Stimulated activated CD8-positive, alpha-beta memory T cell treated with anti-CD3 and anti-CD28 coated beads, Interleukin-12 subunit alpha, Interleukin-12 subunit beta, amount 100 ng/mL, for 1 hour (primary cell): ENCODE measurements around the gene PAPPA.

Source experiments
- DNase-seq: peaks from one replicate; pipeline ENCODE4 v3.0.0-alpha.2; 2020; ENCODE audit warnings: low read depth

PAPPA gene

GRCh38 chr9:116318468-116319374 is 165.1 kb downstream of the PAPPA start:
- no peak for DNase-seq

GRCh38 chr9:116319480-116319879 is 165.9 kb downstream of the PAPPA start:
- no peak for DNase-seq

DNA sequence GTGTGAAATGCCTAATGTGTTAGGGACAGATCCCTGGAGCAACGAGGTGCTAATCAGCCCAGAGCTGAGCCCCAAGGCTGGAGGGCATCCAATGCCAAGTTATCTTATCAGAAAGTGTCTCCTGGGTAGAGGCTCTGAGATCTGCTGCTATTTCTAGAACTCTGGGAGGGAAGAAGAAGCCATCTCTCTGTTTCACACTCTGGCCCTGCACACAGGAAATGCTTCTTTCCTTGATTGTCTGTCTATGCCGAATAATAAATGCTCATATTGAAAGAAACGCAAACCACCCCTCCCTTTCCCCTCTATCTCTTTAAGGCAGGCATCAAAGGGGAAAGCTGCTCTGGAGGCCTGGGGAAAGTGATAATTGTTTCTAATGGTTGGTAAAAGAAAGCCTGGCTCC is 166.7 kb downstream of the PAPPA start:
- DNase-seq, result no peak

GRCh38 chr9:116322521-116322920 is 168.9 kb downstream of the PAPPA start:
- DNase-seq, result no peak

- DNase-seq, result no peak
Observed at GRCh38 chr9:116323012-116323411, 169.4 kb downstream of the PAPPA start.

- no peak for DNase-seq
Observed at GRCh38 chr9:116323571-116323970, 170.0 kb downstream of the PAPPA start.

GRCh38 chr9:116325924-116326323 is 172.3 kb downstream of the PAPPA start:
- no peak for DNase-seq

GRCh38 chr9:116327701-116328405 is 174.3 kb downstream of the PAPPA start:
- no peak for DNase-seq

GRCh38 chr9:116329470-116329869 is 175.9 kb downstream of the PAPPA start:
- no peak for DNase-seq

- DNase-seq, result no peak
Observed at GRCh38 chr9:116331241-116331640, 177.7 kb downstream of the PAPPA start.

DNA sequence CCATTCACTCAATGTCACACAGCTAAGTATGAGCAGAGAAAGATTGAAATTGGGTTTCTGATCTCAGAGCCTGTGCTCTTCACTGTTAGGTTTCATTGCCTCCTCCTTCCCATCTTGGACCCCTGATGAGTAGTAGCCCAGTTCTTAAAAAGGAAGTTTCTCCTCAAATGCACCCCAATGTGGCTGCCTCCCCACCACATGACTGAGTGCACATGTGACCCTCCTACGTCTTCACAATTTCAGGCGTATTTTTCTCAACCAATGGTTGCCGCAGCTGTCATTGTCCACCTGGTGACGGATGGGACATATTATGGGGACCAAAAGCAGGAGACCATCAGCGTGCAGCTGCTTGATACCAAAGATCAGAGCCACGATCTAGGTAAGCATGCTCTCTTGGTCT is 178.5 kb downstream of the PAPPA start:
- DNase-seq, result no peak

- DNase-seq, result no peak
Observed at GRCh38 chr9:116333254-116333653, 179.7 kb downstream of the PAPPA start.

GRCh38 chr9:116334546-116335150 is 181.1 kb downstream of the PAPPA start:
- no peak for DNase-seq

GRCh38 chr9:116335392-116335791 is 181.8 kb downstream of the PAPPA start:
- DNase-seq, result no peak

GRCh38 chr9:116336133-116336862 is 182.7 kb downstream of the PAPPA start:
- no peak for DNase-seq

DNA sequence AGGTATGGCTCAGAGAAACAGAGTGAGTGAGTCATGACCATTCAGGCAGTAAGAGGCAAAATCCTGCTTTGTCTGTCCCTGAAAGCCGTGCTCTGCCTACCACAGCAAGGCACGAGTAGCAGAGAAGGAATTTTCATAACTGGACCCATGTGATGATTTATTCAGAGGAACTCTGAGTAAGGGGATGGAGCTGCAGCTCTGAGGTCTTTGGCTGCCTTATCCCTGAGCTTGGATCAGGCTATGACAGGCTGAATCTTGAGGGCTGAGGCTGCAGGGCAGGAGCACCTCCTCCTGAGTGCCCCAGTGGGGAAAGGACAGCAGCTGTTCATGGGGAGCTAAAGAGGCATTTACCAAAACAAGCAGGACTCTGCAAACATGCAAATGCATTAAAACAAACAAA is 183.4 kb downstream of the PAPPA start:
- no peak for DNase-seq

GRCh38 chr9:116340270-116340669 is 186.7 kb downstream of the PAPPA start:
- no peak for DNase-seq

GRCh38 chr9:116342061-116342460 is 188.5 kb downstream of the PAPPA start:
- no peak for DNase-seq

DNA sequence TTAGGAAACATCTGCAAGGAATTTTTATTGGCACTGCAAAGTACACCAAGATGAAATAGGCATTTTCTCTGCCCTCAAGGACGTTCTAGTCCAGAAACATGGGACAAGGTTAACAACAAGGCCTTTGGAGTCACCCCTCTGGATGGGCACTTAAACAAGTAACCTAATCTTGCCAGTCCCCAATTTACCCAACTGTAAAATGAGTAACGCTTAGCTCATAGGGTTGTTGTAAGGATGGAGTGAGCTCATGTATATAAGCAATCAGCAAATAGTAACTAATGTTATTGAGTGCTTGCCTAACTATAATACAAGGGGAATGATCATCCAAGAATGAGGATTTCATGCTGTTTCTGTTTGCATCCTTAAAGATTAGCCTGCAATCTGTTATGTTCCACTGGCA is 189.3 kb downstream of the PAPPA start:
- no peak for DNase-seq

DNA sequence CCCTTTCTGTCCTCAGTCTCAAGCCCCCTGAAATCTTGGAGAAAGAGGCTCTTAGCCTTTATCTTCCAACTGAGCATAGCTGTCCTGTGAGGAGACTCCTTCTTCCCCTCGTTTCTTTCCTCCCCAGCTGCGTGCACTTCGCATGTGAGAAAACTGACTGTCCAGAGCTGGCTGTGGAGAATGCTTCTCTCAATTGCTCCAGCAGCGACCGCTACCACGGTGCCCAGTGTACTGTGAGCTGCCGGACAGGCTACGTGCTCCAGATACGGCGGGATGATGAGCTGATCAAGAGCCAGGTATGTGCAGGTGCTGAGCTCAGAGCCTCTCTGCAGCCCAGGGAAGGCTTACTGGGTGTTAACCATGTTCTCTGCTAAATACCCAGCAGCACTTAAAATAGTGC is 190.8 kb downstream of the PAPPA start:
- DNase-seq, result no peak

DNA sequence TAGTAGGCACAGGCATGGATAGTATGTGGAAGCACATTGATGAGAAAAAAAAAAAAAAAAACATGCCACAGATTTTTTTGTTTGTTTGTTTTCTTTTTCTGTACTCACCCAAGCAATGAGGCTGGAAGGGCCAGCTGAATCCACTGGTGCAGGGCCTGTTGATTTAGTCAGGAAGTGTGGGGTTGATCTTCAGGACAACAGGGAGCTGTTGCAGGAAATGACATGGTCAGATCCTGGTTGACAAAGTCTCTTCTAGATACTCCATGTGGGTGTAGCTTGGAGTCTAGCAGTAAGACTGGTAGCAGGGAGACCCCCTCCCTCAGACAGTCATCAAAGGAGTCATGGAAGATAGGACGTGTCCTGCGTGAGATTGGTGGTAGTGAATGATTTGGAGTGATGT is 191.8 kb downstream of the PAPPA start:
- no peak for DNase-seq

DNA sequence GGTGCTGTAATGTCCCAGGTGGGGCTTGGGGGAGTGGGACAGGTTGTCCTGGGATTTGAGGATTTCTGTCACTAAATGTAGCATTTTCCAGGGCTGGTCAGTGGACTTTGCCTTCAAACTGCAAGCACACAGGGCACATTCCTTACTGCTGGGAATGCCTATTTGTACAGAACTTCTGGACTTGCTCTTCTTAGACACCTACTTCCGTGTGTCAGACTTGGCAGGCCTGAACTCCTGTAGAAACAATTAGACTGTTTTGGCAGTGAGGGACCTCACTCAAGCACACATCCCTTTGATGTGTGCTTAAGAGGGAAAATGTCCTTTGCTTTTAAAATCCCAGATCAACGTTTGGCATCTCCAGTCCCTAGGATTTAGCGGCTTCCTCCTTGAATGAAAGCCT is 192.2 kb downstream of the PAPPA start:
- no peak for DNase-seq
